Liver (tissue), 9 donors: ENCODE measurements around the gene LAMTOR1. TPM values are rescaled to one million over a fixed set of nuclear protein-coding genes. Genes with fewer than 3 reads are reported as not detected.

Experiments
- DNase-seq: peaks from one replicate; pipeline ENCODE4 v3.0.0-alpha.2; 2017; ENCODE audit warnings: low spot score
- H3K27ac ChIP-seq, 2 donors: one replicate each; pipeline ENCODE4 v1.7.0; 2013; ENCODE audit warnings: inconsistent platforms in 2 of 2, low read length in 2 of 2, control low read depth in 1 of 2, low read depth in 1 of 2, mild to moderate bottlenecking in 1 of 2
- H3K27me3 ChIP-seq, 4 donors: one replicate each; pipeline versions ENCODE4 v1.6.1 to v1.7.0; 2013; ENCODE audit warnings: low read length in 3 of 4, inconsistent platforms in 1 of 4, mild to moderate bottlenecking in 1 of 4, moderate library complexity in 1 of 4; ENCODE audit not compliant: control insufficient read depth in 4 of 4, insufficient read depth in 4 of 4
- H3K36me3 ChIP-seq, 4 donors: one replicate each; pipeline versions ENCODE4 v1.6.1 to v1.7.0; 2013; ENCODE audit warnings: low read length in 3 of 4, mild to moderate bottlenecking in 3 of 4, low read depth in 1 of 4, moderate library complexity in 1 of 4; ENCODE audit not compliant: control insufficient read depth in 4 of 4, insufficient read depth in 3 of 4
- H3K4me1 ChIP-seq, 4 donors: one replicate each; pipeline versions ENCODE4 v1.6.1 to v1.7.0; 2013; ENCODE audit warnings: low read length in 3 of 4, mild to moderate bottlenecking in 3 of 4, moderate library complexity in 1 of 4; ENCODE audit not compliant: control insufficient read depth in 4 of 4, insufficient read depth in 4 of 4
- H3K4me3 ChIP-seq, 3 donors: one replicate each; pipeline versions ENCODE4 v1.6.1 to v1.7.0; 2013; ENCODE audit warnings: low read length in 3 of 3, control low read depth in 1 of 3, low read depth in 1 of 3, mild to moderate bottlenecking in 1 of 3
- H3K9ac ChIP-seq, 2 donors: one replicate each; pipeline ENCODE4 v1.7.0; 2013; ENCODE audit warnings: low read length in 2 of 2, mild to moderate bottlenecking in 2 of 2, moderate library complexity in 2 of 2, control low read depth in 1 of 2, low read depth in 1 of 2
- H3K9me3 ChIP-seq, 4 donors: one replicate each; pipeline versions ENCODE4 v1.6.1 to v1.7.0; 2013; ENCODE audit warnings: low read length in 3 of 4; ENCODE audit not compliant: control insufficient read depth in 4 of 4
- ATF3 ChIP-seq: IDR thresholded peaks from 2 replicates; pipeline ENCODE4 v1.6.1; 2016; ENCODE audit warnings: antibody characterized with exemption
- CTCF ChIP-seq: fragments of 150-350 bp; IDR thresholded peaks from 2 replicates; pipeline ENCODE4 v1.5.1; 2017; ENCODE audit warnings: improper control_type of control experiment, low read depth, low read length; ENCODE audit not compliant: missing input control
- EGR1 ChIP-seq, 2 donors: IDR thresholded peaks; 2 replicates each; pipeline ENCODE4 v1.6.1; 2016 to 2018; ENCODE audit warnings: antibody characterized with exemption in 2 of 2, low read depth in 2 of 2
- FOXA1 ChIP-seq: IDR thresholded peaks from 2 replicates; pipeline ENCODE4 v1.6.1; 2016; ENCODE audit warnings: antibody characterized with exemption
- FOXA2 ChIP-seq: IDR thresholded peaks from 2 replicates; pipeline ENCODE4 v1.6.1; 2016; ENCODE audit warnings: antibody characterized with exemption
- HNF4A ChIP-seq, 2 donors: conservative IDR thresholded peaks; 2 replicates each; pipeline ENCODE4 v1.6.1; 2016; ENCODE audit warnings: antibody characterized with exemption in 2 of 2, mild to moderate bottlenecking in 2 of 2
- HNF4G ChIP-seq: IDR thresholded peaks from 2 replicates; pipeline ENCODE4 v1.6.1; 2016; ENCODE audit warnings: antibody characterized with exemption
- JUND ChIP-seq, 2 donors: IDR thresholded peaks; 2 replicates each; pipeline ENCODE4 v1.6.1; 2016; ENCODE audit warnings: antibody characterized with exemption in 2 of 2
- MAX ChIP-seq: IDR thresholded peaks from 2 replicates; pipeline ENCODE4 v1.6.1; 2016; ENCODE audit warnings: antibody characterized with exemption
- NR2F2 ChIP-seq: IDR thresholded peaks from 2 replicates; pipeline ENCODE4 v1.6.1; 2016; ENCODE audit warnings: antibody characterized with exemption
- RAD21 ChIP-seq, 2 donors: IDR thresholded peaks; 2 replicates each; pipeline ENCODE4 v1.6.1; 2016; ENCODE audit warnings: antibody characterized with exemption in 2 of 2, mild to moderate bottlenecking in 2 of 2
- REST ChIP-seq: IDR thresholded peaks from 2 replicates; pipeline ENCODE4 v1.6.1; 2016; ENCODE audit warnings: antibody characterized with exemption, mild to moderate bottlenecking
- RXRA ChIP-seq, 2 donors: IDR thresholded peaks; 2 replicates each; pipeline ENCODE4 v1.6.1; 2017 to 2018; ENCODE audit warnings: antibody characterized with exemption in 2 of 2, mild to moderate bottlenecking in 1 of 2
- SP1 ChIP-seq: IDR thresholded peaks from 2 replicates; pipeline ENCODE4 v1.6.1; 2018; ENCODE audit warnings: antibody characterized with exemption, mild to moderate bottlenecking
- TAF1 ChIP-seq: conservative IDR thresholded peaks from 2 replicates; pipeline ENCODE4 v1.6.1; 2016; ENCODE audit warnings: antibody characterized with exemption, mild to moderate bottlenecking
- YY1 ChIP-seq: IDR thresholded peaks from 2 replicates; pipeline ENCODE4 v1.6.1; 2016; ENCODE audit warnings: antibody characterized with exemption, mild to moderate bottlenecking
- ZBTB33 ChIP-seq: IDR thresholded peaks from 2 replicates; pipeline ENCODE4 v1.6.1; 2016; ENCODE audit warnings: antibody characterized with exemption
- WGBS: extraction: QIAGEN DNeasy Blood & Tissue Kit; methylation state at CpG from one replicate; pipeline ENCODE4 v1.1.7; 2013; 5-methylcytosine and 5-hydroxymethylcytosine counted together
- polyA plus RNA-seq, 2 donors: library from polyadenylated mRNA; stranded (reverse) in 1 of 2; unstranded in 1 of 2; fragments of 200-250 nt in 1 of 2; fragments of >200 nt in 1 of 2; fragmentation: Nextera tagmentation in 1 of 2; extraction: Ambion mirVana in 1 of 2; gene quantifications; one replicate each; pipeline versions ENCODE4 v1.2.1 to v1.2.3, GENCODE V29; 2013 to 2015
- total RNA-seq, 2 donors: library from RNA; depleted of rRNA; stranded (reverse); fragments of >200 nt; gene quantifications; one replicate each; pipeline ENCODE4 v1.2.3, GENCODE V29; 2014
- donor health status: healthy.
- donor health status: healthy.
- donor health status: healthy.
- donor health status: healthy.
- donor health status: healthy.

Gene LAMTOR1
- total and polyA plus RNA-seq, 4 donors: 30.5 to 74.0 (median 58.6) TPM

GRCh38 chr11:72120930-72121329, 17.8 kb upstream of the LAMTOR1 start (continued):
- TF ChIP-seq REST: no peak
- TF ChIP-seq SP1: no peak
- TF ChIP-seq FOXA2: no peak

GRCh38 chr11:72119198-72119597, 16.1 kb upstream of the LAMTOR1 start:
- no peak overlapping the region for H3K4me3 ChIP-seq
- no peak overlapping the region for H3K9ac ChIP-seq
- no peak overlapping the region for H3K27ac ChIP-seq
- no peaks in the 10 kb centered on the region for H3K9me3 ChIP-seq
- 81% methylated on average over 6 of the region's 6 CpGs for WGBS
- no peak for TF ChIP-seq TAF1
- TF ChIP-seq RAD21 (IDR thresholded peaks at IDR 0.05): no peak
- TF ChIP-seq ATF3: no peak
- TF ChIP-seq MAX: no peak
- no peak for TF ChIP-seq HNF4G
- no peak for TF ChIP-seq CTCF
- no peak for TF ChIP-seq FOXA1
- TF ChIP-seq HNF4A (conservative IDR thresholded peaks at IDR 0.05): no peak
- TF ChIP-seq YY1: no peak
- no peak for TF ChIP-seq REST
- no peak for TF ChIP-seq NR2F2
- no peak for TF ChIP-seq EGR1 (IDR thresholded peaks at IDR 0.05; ENCODE audit: low read depth in 2 of 2)
- TF ChIP-seq RXRA (IDR thresholded peaks at IDR 0.05): no peak
- TF ChIP-seq JUND (IDR thresholded peaks at IDR 0.05): no peak
- TF ChIP-seq SP1: no peak
- no peak for TF ChIP-seq ZBTB33
- TF ChIP-seq FOXA2: no peak
- H3K27me3 ChIP-seq: no peaks in the 10 kb centered on the region
- no peak for DNase-seq
- no peaks in the 10 kb centered on the region for H3K36me3 ChIP-seq
- H3K4me1 ChIP-seq: no peaks in the 10 kb centered on the region
